Mesodermal cell (in vitro differentiated cells): ENCODE data around the gene LAMB2.

Source experiments
- H3K27ac ChIP-seq: 2 replicates; pipeline ENCODE4 v1.7.0; 2013; ENCODE audit warnings: mild to moderate bottlenecking, low read depth, low read length, moderate library complexity; ENCODE audit not compliant: severe bottlenecking
- H3K36me3 ChIP-seq: 2 replicates; pipeline ENCODE4 v1.7.1; 2013; ENCODE audit warnings: mild to moderate bottlenecking, low read length, moderate library complexity; ENCODE audit not compliant: control insufficient read depth, insufficient read depth
- H3K4me1 ChIP-seq: one replicate; pipeline ENCODE4 v1.7.1; 2013; ENCODE audit warnings: mild to moderate bottlenecking, low read length; ENCODE audit not compliant: insufficient read depth, control insufficient read depth, poor library complexity, severe bottlenecking
- H3K4me3 ChIP-seq: 2 replicates; pipeline ENCODE4 v1.7.0; 2013; ENCODE audit warnings: low read length, control low read depth, mild to moderate bottlenecking; ENCODE audit not compliant: insufficient read depth, poor library complexity, severe bottlenecking; ENCODE audit errors: extremely low read depth
- H3K9me3 ChIP-seq: 2 replicates; pipeline ENCODE4 v1.7.1; 2013; ENCODE audit warnings: mild to moderate bottlenecking, low read length, moderate library complexity; ENCODE audit not compliant: control insufficient read depth
- WGBS, 2 experiments: methylation state at CpG; one replicate each; pipeline ENCODE4 v1.1.5; 2013; ENCODE audit warnings: missing lambda C conversion rate in 2 of 2; ENCODE audit not compliant: insufficient coverage in 2 of 2; 5-methylcytosine and 5-hydroxymethylcytosine counted together

The LAMB2 gene

DNA sequence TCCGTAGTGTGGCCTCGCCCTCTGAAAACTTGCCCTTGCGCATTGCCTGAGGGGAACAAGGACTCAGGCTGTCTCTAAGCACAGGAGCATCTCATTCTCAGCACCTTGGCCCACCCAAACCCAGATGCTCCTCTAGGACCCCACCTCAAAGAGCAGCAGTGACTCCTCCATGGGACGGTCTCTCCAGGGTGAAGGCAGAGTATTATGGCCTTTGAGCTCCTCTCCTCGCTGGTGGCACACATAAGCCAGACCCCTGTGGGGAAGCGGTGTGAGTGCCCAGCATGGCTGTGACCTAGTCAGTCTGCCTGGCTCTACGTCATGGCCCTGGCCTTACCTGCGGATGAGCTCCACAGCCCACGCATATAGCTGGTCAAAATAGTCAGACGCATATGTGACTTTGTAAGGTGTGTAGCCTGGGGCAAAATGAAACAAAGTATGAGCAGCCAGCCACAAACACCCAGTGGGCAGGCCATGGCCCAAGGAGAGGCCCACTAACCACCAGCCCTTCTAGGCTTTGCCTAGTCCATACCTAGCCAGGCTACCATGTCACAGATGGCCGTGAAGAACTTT, 32.7 kb downstream of the LAMB2 start:
- Histone ChIP-seq H3K9me3 (no peaks in the 10 kb centered on the region), H3K4me3 (no peak overlapping the region), H3K36me3 (peaks cover 71% of the 10 kb centered on the region), H3K27ac (no peak overlapping the region), H3K4me1 (peaks cover 13% of the 10 kb centered on the region)
- 95 to 100% methylated on average over 10 to 11 of the region's 11 CpGs for WGBS, 2 experiments

DNA sequence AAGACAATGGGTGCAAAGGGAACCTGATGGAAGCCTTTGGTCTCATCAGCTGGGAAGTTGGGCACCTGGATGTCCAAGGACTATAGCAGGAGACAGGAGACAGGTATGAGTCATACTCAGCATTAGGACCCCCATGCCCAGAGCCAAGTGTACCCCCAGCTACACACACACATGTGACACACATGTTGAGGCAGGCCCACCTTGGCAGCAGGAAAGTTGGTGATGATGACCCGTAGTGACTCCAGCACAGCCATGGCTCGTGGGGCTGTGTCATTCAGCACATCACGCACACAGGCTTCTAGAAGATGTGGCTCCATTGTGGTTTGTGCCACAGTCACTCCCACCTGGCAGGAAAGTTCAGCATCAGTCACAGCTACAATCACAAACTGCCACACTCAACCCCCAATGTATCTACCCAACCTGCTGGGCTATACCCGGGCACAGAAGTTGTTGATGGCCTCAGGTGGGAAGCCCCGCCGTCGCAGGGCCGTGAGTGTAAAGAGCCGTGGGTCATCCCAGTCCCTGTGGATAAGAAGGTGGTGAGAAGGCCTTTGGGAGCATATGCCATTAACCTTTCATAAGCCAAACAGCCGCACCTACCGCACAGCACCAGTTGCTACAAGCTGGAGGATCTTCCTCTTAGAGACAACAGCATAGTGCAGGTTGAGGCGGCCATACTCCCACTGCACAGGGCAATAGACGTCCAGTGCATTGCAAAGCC, 33.8 kb downstream of the LAMB2 start:
- H3K4me3 ChIP-seq: no peak overlapping the region
- peaks cover 17% of the 10 kb centered on the region for H3K4me1 ChIP-seq
- peaks cover 71% of the 10 kb centered on the region for H3K36me3 ChIP-seq
- 96 to 99% methylated on average over 8 to 12 of the region's 13 CpGs for WGBS, 2 experiments
- H3K27ac ChIP-seq: no peak overlapping the region
- no peaks in the 10 kb centered on the region for H3K9me3 ChIP-seq

DNA sequence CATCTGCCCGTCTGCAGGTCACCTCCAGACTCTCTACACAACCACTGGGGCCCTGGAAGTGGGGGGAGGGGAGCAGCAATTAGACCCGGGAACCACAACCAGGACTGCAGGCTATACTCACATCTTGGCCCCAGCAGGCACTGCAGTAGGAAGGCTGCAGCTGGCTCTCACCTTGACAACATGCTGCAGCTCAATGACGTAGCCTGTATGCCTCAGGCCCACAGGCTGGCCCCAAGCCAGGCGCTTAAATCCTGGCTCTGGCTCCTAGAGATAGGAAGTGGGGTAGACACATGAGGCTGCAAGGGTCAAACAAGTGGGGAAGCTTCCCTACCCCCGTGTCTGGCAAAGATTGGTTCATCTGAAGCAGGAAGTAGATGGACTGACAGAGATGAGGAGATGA, 34.4 kb downstream of the LAMB2 start:
- no peak overlapping the region for H3K4me3 ChIP-seq
- no peaks in the 10 kb centered on the region for H3K9me3 ChIP-seq
- peaks cover 69% of the 10 kb centered on the region for H3K36me3 ChIP-seq
- H3K27ac ChIP-seq: no peak overlapping the region
- H3K4me1 ChIP-seq: peaks cover 13% of the 10 kb centered on the region
- WGBS, 2 experiments: 86 to 100% methylated on average over 2 to 3 of the region's 5 CpGs

DNA sequence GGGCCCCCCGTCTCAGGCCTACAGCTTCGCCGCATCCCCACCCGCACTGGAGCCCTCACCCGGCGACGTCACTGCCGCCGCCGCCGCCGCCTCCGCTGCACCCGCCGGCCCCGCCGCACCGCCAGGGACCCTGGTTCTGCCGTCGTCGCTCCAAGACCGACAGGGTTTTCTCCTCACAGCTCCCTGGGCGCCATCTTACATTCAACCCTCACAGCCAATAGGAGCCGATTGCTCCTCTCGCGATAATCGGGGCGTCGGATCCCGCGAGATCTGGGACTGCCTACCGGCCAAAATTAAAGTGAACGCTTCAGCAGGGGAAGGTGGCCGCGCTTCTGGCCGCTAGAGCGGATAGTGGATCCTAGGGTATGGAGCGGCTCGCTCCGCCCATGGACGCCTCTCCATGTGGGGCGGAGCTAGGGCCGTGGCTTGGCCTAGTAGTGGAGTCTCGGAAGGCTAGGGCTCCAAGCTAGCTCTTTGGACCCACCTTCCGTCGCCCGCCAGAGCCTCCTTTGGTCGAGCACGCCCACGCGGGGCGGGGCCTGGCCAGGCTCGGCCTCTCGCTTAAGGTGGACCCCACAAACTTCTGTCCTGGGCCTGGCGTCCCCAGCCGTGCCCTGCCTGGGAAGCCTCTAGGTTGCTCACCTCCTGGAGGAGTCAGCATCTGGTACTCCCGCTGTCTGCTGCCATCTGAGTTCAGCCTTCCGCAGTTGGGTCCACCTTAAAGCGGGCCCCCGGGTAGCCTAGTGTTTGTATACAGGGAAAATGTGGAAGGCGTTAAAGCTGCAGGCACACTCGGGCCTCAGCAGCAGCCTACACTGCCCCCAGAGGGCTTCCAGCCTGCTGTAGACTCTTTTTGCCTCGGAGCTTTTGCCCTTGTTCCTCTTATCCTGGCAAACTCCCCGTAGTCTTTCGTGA, 38.7 kb downstream of the LAMB2 start, which contains the start of gene QRICH1:
QRICH1 (minus strand) TSS at position 219 of the 915 bp plus-strand sequence. CDS start 17,054 bp downstream, outside the sequence.
- Histone ChIP-seq H3K4me3 (peak within 1 kb of the TSS; percentile 85), H3K36me3 (peaks cover 54% of the 10 kb centered on the region), H3K9me3 (no peaks in the 10 kb centered on the region), H3K27ac (peak within 1 kb of the TSS; percentile 100), H3K4me1 (peaks cover 9% of the 10 kb centered on the region)
- 1% methylated on average over 51 to 61 of the region's 65 CpGs for WGBS, 2 experiments

DNA sequence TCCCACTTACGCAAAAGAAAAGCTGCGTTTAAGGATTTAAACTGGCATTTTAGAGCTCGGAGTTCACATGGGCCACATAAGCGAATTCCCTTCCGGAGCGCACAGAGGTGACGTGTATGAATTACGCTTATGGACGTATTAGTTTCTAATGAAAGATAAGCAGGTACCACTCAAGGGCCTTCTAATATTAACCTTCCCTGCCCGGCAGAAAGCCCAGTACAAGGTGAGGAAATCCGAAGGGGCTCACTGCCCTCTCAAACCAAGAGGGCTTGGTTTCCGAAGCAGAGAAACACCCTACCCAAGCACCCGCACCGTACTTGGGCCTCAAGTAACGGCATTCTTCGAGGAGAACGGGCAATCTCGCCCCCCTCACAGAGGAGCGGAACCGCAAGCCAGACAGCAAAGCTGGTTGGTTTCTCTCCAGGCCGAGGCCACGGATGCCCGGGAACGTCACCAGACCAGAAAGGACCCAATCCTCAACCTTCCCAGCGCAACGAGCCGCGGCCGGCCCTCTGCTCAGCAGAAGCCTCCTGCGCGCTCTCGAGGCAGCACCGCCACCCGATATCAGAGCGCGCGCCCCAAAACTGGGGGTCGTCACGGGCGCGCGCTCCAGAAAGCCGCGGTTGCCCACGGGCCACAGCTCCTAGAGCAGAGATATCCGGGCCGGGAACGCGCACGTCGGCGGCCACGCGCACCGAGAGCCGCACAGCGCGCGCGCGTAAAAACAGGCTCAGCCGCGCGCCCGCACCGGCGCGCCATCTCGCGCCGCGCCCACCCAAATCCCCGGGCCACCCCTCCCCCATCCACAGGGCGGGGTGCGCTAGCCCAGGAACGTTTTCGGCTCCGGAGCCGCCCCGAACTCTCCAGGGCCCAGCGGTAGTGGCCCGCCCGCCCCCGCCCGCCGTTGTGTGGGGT, 39.7 kb downstream of the LAMB2 start:
- H3K36me3 ChIP-seq: peaks cover 52% of the 10 kb centered on the region
- H3K4me3 ChIP-seq: peak overlapping the region; percentile 85
- WGBS, 2 experiments: 0% methylated on average over 61 to 62 of the region's 86 CpGs
- peak overlapping the region; percentile 100 for H3K27ac ChIP-seq
- no peaks in the 10 kb centered on the region for H3K9me3 ChIP-seq
- H3K4me1 ChIP-seq: peaks cover 9% of the 10 kb centered on the region

- Histone ChIP-seq H3K9me3 (no peaks in the 10 kb centered on the region), H3K27ac (no peak overlapping the region), H3K4me3 (no peak overlapping the region), H3K36me3 (peaks cover 59% of the 10 kb centered on the region), H3K4me1 (no peaks in the 10 kb centered on the region)
- WGBS, 2 experiments: 94 to 95% methylated on average over 6 to 8 of the region's 8 CpGs
These were observed 51.4 kb downstream of the LAMB2 start for GRCh38 chr3:49081429-49081828.

GRCh38 chr3:49079270-49079669, 53.6 kb downstream of the LAMB2 start:
- Histone ChIP-seq H3K27ac (no peak overlapping the region), H3K36me3 (peaks cover 68% of the 10 kb centered on the region), H3K4me3 (no peak overlapping the region), H3K9me3 (no peaks in the 10 kb centered on the region), H3K4me1 (no peaks in the 10 kb centered on the region)
- WGBS, 2 experiments: 88 to 89% methylated on average over 1 of the region's 2 CpGs

GRCh38 chr3:49076646-49077045, 56.2 kb downstream of the LAMB2 start:
- 100% methylated on average over 2 to 3 of the region's 4 CpGs for WGBS, 2 experiments
- H3K9me3 ChIP-seq: no peaks in the 10 kb centered on the region
- H3K36me3 ChIP-seq: peaks cover 75% of the 10 kb centered on the region
- H3K27ac ChIP-seq: no peak overlapping the region
- no peaks in the 10 kb centered on the region for H3K4me1 ChIP-seq
- H3K4me3 ChIP-seq: no peak overlapping the region

DNA sequence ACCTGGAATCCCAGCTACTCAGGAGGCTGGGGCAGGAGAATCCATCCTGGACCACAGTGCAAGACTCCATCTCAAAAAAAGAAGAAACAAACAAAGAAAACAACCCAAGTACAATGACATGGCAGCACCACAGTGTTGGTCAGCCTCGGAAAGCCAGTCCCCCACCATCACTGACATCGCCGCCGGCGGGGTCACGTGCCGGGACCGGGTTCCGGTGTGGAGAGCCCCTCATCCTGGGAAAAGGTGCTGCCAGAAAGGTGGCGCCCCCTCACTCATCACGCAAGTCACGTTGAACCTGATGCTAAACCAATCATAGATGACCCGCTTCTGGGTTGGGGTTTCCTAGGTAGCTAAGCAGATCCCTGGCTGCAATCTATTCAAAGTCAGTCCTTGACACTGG, 56.7 kb downstream of the LAMB2 start:
- Histone ChIP-seq H3K4me3 (no peak overlapping the region), H3K27ac (no peak overlapping the region), H3K4me1 (no peaks in the 10 kb centered on the region), H3K36me3 (peaks cover 80% of the 10 kb centered on the region), H3K9me3 (no peaks in the 10 kb centered on the region)
- 94 to 96% methylated on average over 10 to 13 of the region's 13 CpGs for WGBS, 2 experiments
